WTC11 (cell line): ENCODE data around the gene TTLL4.

Source experiments
- JUN ChIP-seq: sonication (generic); formaldehyde crosslinking; IDR thresholded peaks from 2 replicates; pipeline ENCODE4 v1.8.0; 2023; ENCODE audit warnings: mild to moderate bottlenecking, missing genetic modification reagents
- MXD4 ChIP-seq: fragments of 250-450 bp; sonication (Bioruptor Pico); IDR thresholded peaks from 2 replicates; pipeline ENCODE4 v1.8.0; 2021; ENCODE audit warnings: mild to moderate bottlenecking, moderate library complexity, borderline replicate concordance
- TCF7 ChIP-seq: sonication (generic); formaldehyde crosslinking; IDR thresholded peaks from 2 replicates; pipeline ENCODE4 v1.8.0; 2022; ENCODE audit warnings: mild to moderate bottlenecking, low read depth, missing genetic modification reagents, moderate library complexity
- ZBTB21 ChIP-seq: sonication (generic); formaldehyde crosslinking; IDR thresholded peaks from 2 replicates; pipeline ENCODE4 v1.8.1; 2023; ENCODE audit warnings: mild to moderate bottlenecking, missing genetic modification reagents, borderline replicate concordance
- ZNF232 ChIP-seq: sonication (generic); formaldehyde crosslinking; IDR thresholded peaks from 2 replicates; pipeline ENCODE4 v1.8.0; 2022; ENCODE audit warnings: mild to moderate bottlenecking, missing genetic modification reagents
- ZNF263 ChIP-seq: sonication (generic); formaldehyde crosslinking; IDR thresholded peaks from 2 replicates; pipeline ENCODE4 v1.8.1; 2022; ENCODE audit warnings: low read depth, mild to moderate bottlenecking, moderate library complexity, missing genetic modification reagents
- ZNF423 ChIP-seq: fragments of 250-450 bp; sonication (Bioruptor Pico); IDR thresholded peaks from 2 replicates; pipeline ENCODE4 v2.1.2; 2022; ENCODE audit warnings: mild to moderate bottlenecking, moderate library complexity
- TF ChIP-seq, protein P1 (sequence below): sonication (generic); formaldehyde crosslinking; IDR thresholded peaks from 2 replicates; pipeline ENCODE4 v1.8.1; 2022; ENCODE audit warnings: missing genetic modification reagents, borderline replicate concordance
- TF ChIP-seq, protein P2 (sequence below): fragments of 200-600 bp; IDR thresholded peaks from 2 replicates; pipeline ENCODE4 v1.8.0; 2022; ENCODE audit warnings: antibody characterized with exemption
- TF ChIP-seq, protein P3 (sequence below): sonication (generic); formaldehyde crosslinking; IDR thresholded peaks from 2 replicates; pipeline ENCODE4 v1.8.0; 2023; ENCODE audit warnings: missing genetic modification reagents, mild to moderate bottlenecking, borderline replicate concordance
- TF ChIP-seq, protein P4 (sequence below): sonication (generic); formaldehyde crosslinking; conservative IDR thresholded peaks from 2 replicates; pipeline ENCODE4 v1.8.1; 2023; ENCODE audit warnings: mild to moderate bottlenecking, low read depth, missing genetic modification reagents, moderate library complexity
- TF ChIP-seq, protein P5 (sequence below): sonication (generic); formaldehyde crosslinking; IDR thresholded peaks from 2 replicates; pipeline ENCODE4 v1.8.0; 2022; ENCODE audit warnings: missing genetic modification reagents

DNA sequence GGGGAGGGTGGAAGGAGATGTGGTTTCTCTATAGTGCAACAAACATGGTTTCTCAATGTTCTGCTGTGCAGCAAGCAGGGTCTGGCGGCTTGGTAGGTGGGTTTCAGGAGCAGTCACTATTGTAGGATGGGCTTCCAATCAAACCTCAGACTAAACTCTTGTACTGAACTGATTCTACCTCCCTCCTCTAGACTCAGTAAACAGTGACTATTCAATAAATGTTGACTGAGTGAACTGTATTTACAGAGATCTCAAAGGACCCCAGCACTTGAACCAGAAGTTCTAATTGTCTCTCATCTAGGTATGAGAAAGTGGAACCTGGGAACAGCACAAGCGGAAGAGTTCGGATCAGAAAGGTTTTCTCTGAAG, 44.5 kb downstream of the TTLL4 start:
- TF ChIP-seq ZNF423 (CRISPR knock-in tag) (no peak), ZBTB21 (CRISPR knock-in tag) (no peak), ZNF232 (no peak), MXD4 (CRISPR knock-in tag) (no peak), ZNF263 (CRISPR knock-in tag) (no peak), JUN (CRISPR knock-in tag) (no peak), TCF7 (CRISPR knock-in tag) (no peak)
- TF ChIP-seq, protein P1, sequence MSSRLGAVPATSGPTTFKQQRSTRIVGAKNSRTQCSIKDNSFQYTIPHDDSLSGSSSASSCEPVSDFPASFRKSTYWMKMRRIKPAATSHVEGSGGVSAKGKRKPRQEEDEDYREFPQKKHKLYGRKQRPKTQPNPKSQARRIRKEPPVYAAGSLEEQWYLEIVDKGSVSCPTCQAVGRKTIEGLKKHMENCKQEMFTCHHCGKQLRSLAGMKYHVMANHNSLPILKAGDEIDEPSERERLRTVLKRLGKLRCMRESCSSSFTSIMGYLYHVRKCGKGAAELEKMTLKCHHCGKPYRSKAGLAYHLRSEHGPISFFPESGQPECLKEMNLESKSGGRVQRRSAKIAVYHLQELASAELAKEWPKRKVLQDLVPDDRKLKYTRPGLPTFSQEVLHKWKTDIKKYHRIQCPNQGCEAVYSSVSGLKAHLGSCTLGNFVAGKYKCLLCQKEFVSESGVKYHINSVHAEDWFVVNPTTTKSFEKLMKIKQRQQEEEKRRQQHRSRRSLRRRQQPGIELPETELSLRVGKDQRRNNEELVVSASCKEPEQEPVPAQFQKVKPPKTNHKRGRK, result no peak
- TF ChIP-seq, protein P2, sequence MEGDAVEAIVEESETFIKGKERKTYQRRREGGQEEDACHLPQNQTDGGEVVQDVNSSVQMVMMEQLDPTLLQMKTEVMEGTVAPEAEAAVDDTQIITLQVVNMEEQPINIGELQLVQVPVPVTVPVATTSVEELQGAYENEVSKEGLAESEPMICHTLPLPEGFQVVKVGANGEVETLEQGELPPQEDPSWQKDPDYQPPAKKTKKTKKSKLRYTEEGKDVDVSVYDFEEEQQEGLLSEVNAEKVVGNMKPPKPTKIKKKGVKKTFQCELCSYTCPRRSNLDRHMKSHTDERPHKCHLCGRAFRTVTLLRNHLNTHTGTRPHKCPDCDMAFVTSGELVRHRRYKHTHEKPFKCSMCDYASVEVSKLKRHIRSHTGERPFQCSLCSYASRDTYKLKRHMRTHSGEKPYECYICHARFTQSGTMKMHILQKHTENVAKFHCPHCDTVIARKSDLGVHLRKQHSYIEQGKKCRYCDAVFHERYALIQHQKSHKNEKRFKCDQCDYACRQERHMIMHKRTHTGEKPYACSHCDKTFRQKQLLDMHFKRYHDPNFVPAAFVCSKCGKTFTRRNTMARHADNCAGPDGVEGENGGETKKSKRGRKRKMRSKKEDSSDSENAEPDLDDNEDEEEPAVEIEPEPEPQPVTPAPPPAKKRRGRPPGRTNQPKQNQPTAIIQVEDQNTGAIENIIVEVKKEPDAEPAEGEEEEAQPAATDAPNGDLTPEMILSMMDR, result no peak
- TF ChIP-seq, protein P3, sequence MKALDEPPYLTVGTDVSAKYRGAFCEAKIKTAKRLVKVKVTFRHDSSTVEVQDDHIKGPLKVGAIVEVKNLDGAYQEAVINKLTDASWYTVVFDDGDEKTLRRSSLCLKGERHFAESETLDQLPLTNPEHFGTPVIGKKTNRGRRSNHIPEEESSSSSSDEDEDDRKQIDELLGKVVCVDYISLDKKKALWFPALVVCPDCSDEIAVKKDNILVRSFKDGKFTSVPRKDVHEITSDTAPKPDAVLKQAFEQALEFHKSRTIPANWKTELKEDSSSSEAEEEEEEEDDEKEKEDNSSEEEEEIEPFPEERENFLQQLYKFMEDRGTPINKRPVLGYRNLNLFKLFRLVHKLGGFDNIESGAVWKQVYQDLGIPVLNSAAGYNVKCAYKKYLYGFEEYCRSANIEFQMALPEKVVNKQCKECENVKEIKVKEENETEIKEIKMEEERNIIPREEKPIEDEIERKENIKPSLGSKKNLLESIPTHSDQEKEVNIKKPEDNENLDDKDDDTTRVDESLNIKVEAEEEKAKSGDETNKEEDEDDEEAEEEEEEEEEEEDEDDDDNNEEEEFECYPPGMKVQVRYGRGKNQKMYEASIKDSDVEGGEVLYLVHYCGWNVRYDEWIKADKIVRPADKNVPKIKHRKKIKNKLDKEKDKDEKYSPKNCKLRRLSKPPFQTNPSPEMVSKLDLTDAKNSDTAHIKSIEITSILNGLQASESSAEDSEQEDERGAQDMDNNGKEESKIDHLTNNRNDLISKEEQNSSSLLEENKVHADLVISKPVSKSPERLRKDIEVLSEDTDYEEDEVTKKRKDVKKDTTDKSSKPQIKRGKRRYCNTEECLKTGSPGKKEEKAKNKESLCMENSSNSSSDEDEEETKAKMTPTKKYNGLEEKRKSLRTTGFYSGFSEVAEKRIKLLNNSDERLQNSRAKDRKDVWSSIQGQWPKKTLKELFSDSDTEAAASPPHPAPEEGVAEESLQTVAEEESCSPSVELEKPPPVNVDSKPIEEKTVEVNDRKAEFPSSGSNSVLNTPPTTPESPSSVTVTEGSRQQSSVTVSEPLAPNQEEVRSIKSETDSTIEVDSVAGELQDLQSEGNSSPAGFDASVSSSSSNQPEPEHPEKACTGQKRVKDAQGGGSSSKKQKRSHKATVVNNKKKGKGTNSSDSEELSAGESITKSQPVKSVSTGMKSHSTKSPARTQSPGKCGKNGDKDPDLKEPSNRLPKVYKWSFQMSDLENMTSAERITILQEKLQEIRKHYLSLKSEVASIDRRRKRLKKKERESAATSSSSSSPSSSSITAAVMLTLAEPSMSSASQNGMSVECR, result no peak
- TF ChIP-seq, protein P4, sequence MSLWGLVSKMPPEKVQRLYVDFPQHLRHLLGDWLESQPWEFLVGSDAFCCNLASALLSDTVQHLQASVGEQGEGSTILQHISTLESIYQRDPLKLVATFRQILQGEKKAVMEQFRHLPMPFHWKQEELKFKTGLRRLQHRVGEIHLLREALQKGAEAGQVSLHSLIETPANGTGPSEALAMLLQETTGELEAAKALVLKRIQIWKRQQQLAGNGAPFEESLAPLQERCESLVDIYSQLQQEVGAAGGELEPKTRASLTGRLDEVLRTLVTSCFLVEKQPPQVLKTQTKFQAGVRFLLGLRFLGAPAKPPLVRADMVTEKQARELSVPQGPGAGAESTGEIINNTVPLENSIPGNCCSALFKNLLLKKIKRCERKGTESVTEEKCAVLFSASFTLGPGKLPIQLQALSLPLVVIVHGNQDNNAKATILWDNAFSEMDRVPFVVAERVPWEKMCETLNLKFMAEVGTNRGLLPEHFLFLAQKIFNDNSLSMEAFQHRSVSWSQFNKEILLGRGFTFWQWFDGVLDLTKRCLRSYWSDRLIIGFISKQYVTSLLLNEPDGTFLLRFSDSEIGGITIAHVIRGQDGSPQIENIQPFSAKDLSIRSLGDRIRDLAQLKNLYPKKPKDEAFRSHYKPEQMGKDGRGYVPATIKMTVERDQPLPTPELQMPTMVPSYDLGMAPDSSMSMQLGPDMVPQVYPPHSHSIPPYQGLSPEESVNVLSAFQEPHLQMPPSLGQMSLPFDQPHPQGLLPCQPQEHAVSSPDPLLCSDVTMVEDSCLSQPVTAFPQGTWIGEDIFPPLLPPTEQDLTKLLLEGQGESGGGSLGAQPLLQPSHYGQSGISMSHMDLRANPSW (CRISPR knock-in tag), result no peak
- TF ChIP-seq, protein P5, sequence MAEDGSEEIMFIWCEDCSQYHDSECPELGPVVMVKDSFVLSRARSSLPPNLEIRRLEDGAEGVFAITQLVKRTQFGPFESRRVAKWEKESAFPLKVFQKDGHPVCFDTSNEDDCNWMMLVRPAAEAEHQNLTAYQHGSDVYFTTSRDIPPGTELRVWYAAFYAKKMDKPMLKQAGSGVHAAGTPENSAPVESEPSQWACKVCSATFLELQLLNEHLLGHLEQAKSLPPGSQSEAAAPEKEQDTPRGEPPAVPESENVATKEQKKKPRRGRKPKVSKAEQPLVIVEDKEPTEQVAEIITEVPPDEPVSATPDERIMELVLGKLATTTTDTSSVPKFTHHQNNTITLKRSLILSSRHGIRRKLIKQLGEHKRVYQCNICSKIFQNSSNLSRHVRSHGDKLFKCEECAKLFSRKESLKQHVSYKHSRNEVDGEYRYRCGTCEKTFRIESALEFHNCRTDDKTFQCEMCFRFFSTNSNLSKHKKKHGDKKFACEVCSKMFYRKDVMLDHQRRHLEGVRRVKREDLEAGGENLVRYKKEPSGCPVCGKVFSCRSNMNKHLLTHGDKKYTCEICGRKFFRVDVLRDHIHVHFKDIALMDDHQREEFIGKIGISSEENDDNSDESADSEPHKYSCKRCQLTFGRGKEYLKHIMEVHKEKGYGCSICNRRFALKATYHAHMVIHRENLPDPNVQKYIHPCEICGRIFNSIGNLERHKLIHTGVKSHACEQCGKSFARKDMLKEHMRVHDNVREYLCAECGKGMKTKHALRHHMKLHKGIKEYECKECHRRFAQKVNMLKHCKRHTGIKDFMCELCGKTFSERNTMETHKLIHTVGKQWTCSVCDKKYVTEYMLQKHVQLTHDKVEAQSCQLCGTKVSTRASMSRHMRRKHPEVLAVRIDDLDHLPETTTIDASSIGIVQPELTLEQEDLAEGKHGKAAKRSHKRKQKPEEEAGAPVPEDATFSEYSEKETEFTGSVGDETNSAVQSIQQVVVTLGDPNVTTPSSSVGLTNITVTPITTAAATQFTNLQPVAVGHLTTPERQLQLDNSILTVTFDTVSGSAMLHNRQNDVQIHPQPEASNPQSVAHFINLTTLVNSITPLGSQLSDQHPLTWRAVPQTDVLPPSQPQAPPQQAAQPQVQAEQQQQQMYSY, result no peak
